Stimulated activated naive B cell treated with anti-CD40 and anti-IgM and Interleukin-4, amounts not matched to agents 10 μg/mL and 1 μg/mL and 100 μg/mL, for 72 hours (primary cell): ENCODE data around the gene TRABD2B.

ENCODE experiments used
- ATAC-seq, 2 donors: fragments of 150-1000 bp; cut with Tn5 transposase; replicated peaks; 2 replicates each; pipeline ENCODE4 v1.10.0; 2021; ENCODE audit warnings: moderate library complexity in 1 of 2
- DNase-seq: peaks from one replicate; pipeline ENCODE4 v3.0.0; 2021
- H3K27ac Mint-ChIP-seq: one replicate; pipeline ENCODE4 v1.8.0; 2022; ENCODE audit warnings: mild to moderate bottlenecking, mixed read lengths
- H3K27me3 Mint-ChIP-seq, 2 donors: one replicate each; pipeline ENCODE4 v1.8.0; 2022; ENCODE audit warnings: mixed read lengths in 2 of 2
- H3K36me3 Mint-ChIP-seq, 2 donors: one replicate each; pipeline ENCODE4 v1.8.0; 2022; ENCODE audit warnings: mixed read lengths in 2 of 2, mild to moderate bottlenecking in 1 of 2
- H3K4me1 Mint-ChIP-seq, 2 donors: one replicate each; pipeline ENCODE4 v1.8.0; 2022; ENCODE audit warnings: mixed read lengths in 2 of 2, mild to moderate bottlenecking in 1 of 2
- H3K4me3 Mint-ChIP-seq, 2 donors: one replicate each; pipeline ENCODE4 v1.8.0; 2022; ENCODE audit warnings: mild to moderate bottlenecking in 2 of 2, mixed read lengths in 2 of 2, moderate library complexity in 1 of 2
- H3K9me3 Mint-ChIP-seq, 2 donors: one replicate each; pipeline ENCODE4 v1.8.0; 2022; ENCODE audit warnings: mixed read lengths in 2 of 2, mild to moderate bottlenecking in 1 of 2

TRABD2B gene

GRCh38 chr1:47917687-47918086 is 79.5 kb downstream of the TRABD2B start:
- H3K36me3 Mint-ChIP-seq = no peaks in the 10 kb centered on the region

GRCh38 chr1:47915677-47916353 is 81.4 kb downstream of the TRABD2B start:
- H3K36me3 Mint-ChIP-seq = no peaks in the 10 kb centered on the region
- ATAC-seq (no peak), DNase-seq (no peak)
- no peaks in the 10 kb centered on the region for H3K4me1 Mint-ChIP-seq
- no peak overlapping the region for H3K27ac Mint-ChIP-seq
- H3K4me3 Mint-ChIP-seq = no peak overlapping the region
- H3K27me3 Mint-ChIP-seq = peaks cover 5 to 8% of the 10 kb centered on the region in 2 donors
- H3K9me3 Mint-ChIP-seq = no peaks in the 10 kb centered on the region

More at GRCh38 chr1:47917687-47918086, 79.5 kb downstream of the TRABD2B start:
- no peak overlapping the region for H3K27ac Mint-ChIP-seq
- no peak overlapping the region for H3K4me3 Mint-ChIP-seq
- ATAC-seq (no peak), DNase-seq (no peak)
- H3K27me3 Mint-ChIP-seq = peaks cover 9 to 12% of the 10 kb centered on the region in 2 donors
- no peaks in the 10 kb centered on the region for H3K9me3 Mint-ChIP-seq
- no peaks in the 10 kb centered on the region for H3K4me1 Mint-ChIP-seq

GRCh38 chr1:47914952-47915676 is 82.1 kb downstream of the TRABD2B start:
- no peaks in the 10 kb centered on the region for H3K36me3 Mint-ChIP-seq
- no peak overlapping the region for H3K4me3 Mint-ChIP-seq
- no peaks in the 10 kb centered on the region for H3K4me1 Mint-ChIP-seq

GRCh38 chr1:47914218-47914938 is 82.8 kb downstream of the TRABD2B start:
- no peak overlapping the region for H3K4me3 Mint-ChIP-seq
- no peaks in the 10 kb centered on the region for H3K4me1 Mint-ChIP-seq
- H3K36me3 Mint-ChIP-seq = no peaks in the 10 kb centered on the region
- ATAC-seq (no peak), DNase-seq (no peak)
- H3K27ac Mint-ChIP-seq = no peak overlapping the region
- H3K9me3 Mint-ChIP-seq = no peaks in the 10 kb centered on the region
- peaks cover 5 to 8% of the 10 kb centered on the region in 2 donors for H3K27me3 Mint-ChIP-seq

More at GRCh38 chr1:47914952-47915676, 82.1 kb downstream of the TRABD2B start:
- no peaks in the 10 kb centered on the region for H3K9me3 Mint-ChIP-seq
- no peak overlapping the region for H3K27ac Mint-ChIP-seq
- ATAC-seq (no peak), DNase-seq (no peak)
- H3K27me3 Mint-ChIP-seq = peaks cover 5 to 8% of the 10 kb centered on the region in 2 donors

- no peak for ATAC-seq
- no peak for DNase-seq
- Mint-ChIP-seq H3K27me3 (peaks cover 9 to 12% of the 10 kb centered on the region in 2 donors), H3K9me3 (no peaks in the 10 kb centered on the region), H3K4me1 (no peaks in the 10 kb centered on the region), H3K4me3 (no peak overlapping the region), H3K36me3 (no peaks in the 10 kb centered on the region), H3K27ac (no peak overlapping the region)
These were observed 83.9 kb downstream of the TRABD2B start for GRCh38 chr1:47913225-47913823.

GRCh38 chr1:47912756-47913155 is 84.4 kb downstream of the TRABD2B start:
- Mint-ChIP-seq H3K36me3 (no peaks in the 10 kb centered on the region), H3K4me1 (no peaks in the 10 kb centered on the region), H3K27me3 (peaks cover 8 to 12% of the 10 kb centered on the region in 2 donors), H3K27ac (no peak overlapping the region), H3K4me3 (no peak overlapping the region), H3K9me3 (no peaks in the 10 kb centered on the region)
- ATAC-seq (no peak), DNase-seq (no peak)

- H3K27me3 Mint-ChIP-seq = peaks cover 5 to 9% of the 10 kb centered on the region in 2 donors
- H3K4me3 Mint-ChIP-seq = no peak overlapping the region
- no peak overlapping the region for H3K27ac Mint-ChIP-seq
- ATAC-seq = no peak
- H3K36me3 Mint-ChIP-seq = no peaks in the 10 kb centered on the region
- no peak for DNase-seq
- H3K9me3 Mint-ChIP-seq = no peaks in the 10 kb centered on the region
- no peaks in the 10 kb centered on the region for H3K4me1 Mint-ChIP-seq
These were observed 85.3 kb downstream of the TRABD2B start for GRCh38 chr1:47911892-47912291.

GRCh38 chr1:47911424-47911823 is 85.8 kb downstream of the TRABD2B start:
- Mint-ChIP-seq H3K27me3 (peaks cover 5 to 8% of the 10 kb centered on the region in 2 donors), H3K9me3 (no peaks in the 10 kb centered on the region), H3K4me3 (no peak overlapping the region), H3K27ac (no peak overlapping the region), H3K36me3 (no peaks in the 10 kb centered on the region), H3K4me1 (no peaks in the 10 kb centered on the region)
- DNase-seq (no peak), ATAC-seq (no peak)

- H3K4me3 Mint-ChIP-seq = no peak overlapping the region
- peaks cover 5% of the 10 kb centered on the region in 2 donors for H3K27me3 Mint-ChIP-seq
- H3K27ac Mint-ChIP-seq = no peak overlapping the region
- DNase-seq (no peak), ATAC-seq (no peak)
- no peaks in the 10 kb centered on the region for H3K9me3 Mint-ChIP-seq
- H3K4me1 Mint-ChIP-seq = no peaks in the 10 kb centered on the region
- no peaks in the 10 kb centered on the region for H3K36me3 Mint-ChIP-seq
These were observed 88.9 kb downstream of the TRABD2B start for GRCh38 chr1:47908258-47908657.

GRCh38 chr1:47907177-47907528 is 90.0 kb downstream of the TRABD2B start:
- H3K9me3 Mint-ChIP-seq = peaks cover 0 to 1% of the 10 kb centered on the region in 2 donors
- H3K27ac Mint-ChIP-seq = no peak overlapping the region
- H3K4me3 Mint-ChIP-seq = no peak overlapping the region
- no peaks in the 10 kb centered on the region for H3K36me3 Mint-ChIP-seq
- DNase-seq = no peak
- peaks cover 5% of the 10 kb centered on the region in 2 donors for H3K27me3 Mint-ChIP-seq
- no peak for ATAC-seq
- H3K4me1 Mint-ChIP-seq = no peaks in the 10 kb centered on the region

GRCh38 chr1:47906527-47907176 is 90.5 kb downstream of the TRABD2B start:
- Mint-ChIP-seq H3K27me3 (peaks cover 5% of the 10 kb centered on the region in 2 donors), H3K4me1 (no peaks in the 10 kb centered on the region), H3K27ac (no peak overlapping the region), H3K4me3 (no peak overlapping the region), H3K9me3 (peaks cover 0 to 1% of the 10 kb centered on the region in 2 donors), H3K36me3 (no peaks in the 10 kb centered on the region)
- ATAC-seq (no peak), DNase-seq (no peak)

- Mint-ChIP-seq H3K4me3 (no peak overlapping the region), H3K36me3 (no peaks in the 10 kb centered on the region)
- DNase-seq = no peak
These were observed 91.2 kb downstream of the TRABD2B start for GRCh38 chr1:47906009-47906432.

GRCh38 chr1:47903723-47904122 is 93.5 kb downstream of the TRABD2B start:
- no peak for DNase-seq
- Mint-ChIP-seq H3K4me1 (no peaks in the 10 kb centered on the region), H3K9me3 (peaks cover 0 to 1% of the 10 kb centered on the region in 2 donors), H3K27ac (no peak overlapping the region), H3K4me3 (no peak overlapping the region), H3K27me3 (peaks cover 5% of the 10 kb centered on the region in 2 donors), H3K36me3 (no peaks in the 10 kb centered on the region)
- peak in 1 of 2 donors; percentile 12 for ATAC-seq

More at GRCh38 chr1:47906009-47906432, 91.2 kb downstream of the TRABD2B start:
- Mint-ChIP-seq H3K9me3 (peaks cover 0 to 1% of the 10 kb centered on the region in 2 donors), H3K27me3 (peaks cover 5% of the 10 kb centered on the region in 2 donors), H3K4me1 (no peaks in the 10 kb centered on the region), H3K27ac (no peak overlapping the region)
- no peak for ATAC-seq
